Right renal cortex interstitium (tissue), 3 donors: ENCODE measurements around the gene PALM. TPM values are rescaled to one million over a fixed set of nuclear protein-coding genes. Genes with fewer than 3 reads are reported as not detected.
A peak's percentile ranks its signal among the peaks of the same experiment; 100 is the strongest.
"Not testable (repeated sequence)": the region's sequence is repeated elsewhere in the genome, so short reads cannot be mapped to it uniquely, and the experiment has no call there.

Experiments used
- DNase-seq, 3 donors: peaks; one replicate each; pipeline ENCODE4 v3.0.0-alpha.2; 2013; ENCODE audit warnings: low read depth in 3 of 3, low spot score in 2 of 3
- polyA plus RNA-seq, 3 donors: library from polyadenylated mRNA; unstranded; fragments of 120-200 nt; gene quantifications; one replicate each; pipeline ENCODE4 v1.2.1, GENCODE V29; 2013; ENCODE audit not compliant: insufficient read length in 3 of 3

PALM gene
- polyA plus RNA-seq, 3 donors: 62.7 to 78.6 (median 77.9) TPM

- no peak for DNase-seq
Measured at GRCh38 chr19:677601-678436, 30.9 kb upstream of the PALM start.

DNA sequence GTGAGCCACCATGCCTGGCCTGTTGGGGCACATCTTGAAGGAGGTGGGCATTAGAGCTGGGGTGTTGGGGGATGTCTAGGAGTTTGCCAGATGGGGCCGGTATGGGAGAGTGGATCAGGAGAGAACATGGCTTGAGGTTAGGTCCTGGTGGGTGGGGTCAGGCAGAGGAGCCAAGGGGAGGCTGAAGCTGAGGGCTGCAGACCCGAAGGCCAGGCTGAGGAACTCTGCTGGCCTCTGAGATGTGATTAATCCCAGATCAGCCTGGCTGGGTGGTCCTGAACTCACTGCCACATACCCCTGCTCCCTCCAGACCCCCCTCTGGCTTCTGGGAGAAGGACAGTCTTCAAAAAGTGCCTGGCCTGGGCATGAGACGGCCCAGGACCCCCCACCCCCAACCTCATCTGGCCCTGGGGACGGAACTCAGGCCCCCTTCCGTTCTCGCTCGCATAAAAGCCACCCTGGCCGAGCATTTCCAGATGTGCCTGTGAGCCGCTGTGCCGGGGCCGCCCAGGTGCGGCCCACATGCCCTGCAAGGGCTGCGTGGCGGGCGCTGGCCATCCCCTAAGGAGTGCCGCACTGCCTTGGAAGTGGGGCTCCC lies 29.8 kb upstream of the PALM start:
- no peak for DNase-seq

DNA sequence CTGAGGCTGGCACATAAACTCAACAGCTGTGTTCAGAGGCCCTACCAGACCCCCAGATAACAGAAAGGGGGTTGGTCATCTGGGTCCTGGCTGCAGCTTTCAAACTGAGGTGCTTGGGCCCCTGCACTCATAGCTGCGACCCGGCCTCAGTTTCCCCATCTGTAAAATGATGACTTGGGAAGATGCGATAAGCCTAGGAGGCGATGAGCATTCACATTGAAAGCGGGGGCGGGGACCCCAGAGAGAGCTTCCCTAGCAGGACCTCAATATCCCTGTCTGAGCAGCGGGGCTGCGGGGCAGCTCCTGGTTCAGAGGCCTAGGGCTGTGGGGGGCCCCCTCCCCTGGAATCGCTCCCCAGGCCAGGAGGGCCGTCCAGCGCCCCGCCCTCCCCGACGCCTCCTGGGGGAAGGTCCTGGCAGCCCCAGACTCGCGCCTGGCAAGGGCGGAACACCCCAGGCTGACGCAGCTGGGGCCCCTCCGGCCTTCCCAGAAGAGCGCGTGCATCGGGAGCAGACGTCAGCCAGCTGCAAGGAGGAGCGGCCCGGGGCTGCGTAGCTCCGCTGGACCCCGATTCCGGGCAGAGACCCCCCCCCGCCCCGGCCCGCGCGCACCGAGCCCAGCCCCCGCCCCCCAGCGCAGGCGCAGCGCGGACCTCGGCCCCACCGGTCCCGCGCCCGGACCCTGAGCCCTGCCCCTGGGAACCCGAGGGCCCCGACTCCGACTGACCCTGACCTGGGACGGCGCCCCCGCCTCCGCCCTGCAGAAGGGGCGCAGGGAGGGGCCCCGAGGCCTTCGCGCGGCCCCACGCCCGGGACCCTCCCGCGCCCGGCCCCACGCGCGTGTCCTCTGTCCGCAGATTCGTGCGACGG lies 29.1 kb upstream of the PALM start:
- no peak for DNase-seq

- peak; percentile 80 to 91 (median 89) for DNase-seq
Measured at GRCh38 chr19:680287-681028, 28.3 kb upstream of the PALM start.

DNA sequence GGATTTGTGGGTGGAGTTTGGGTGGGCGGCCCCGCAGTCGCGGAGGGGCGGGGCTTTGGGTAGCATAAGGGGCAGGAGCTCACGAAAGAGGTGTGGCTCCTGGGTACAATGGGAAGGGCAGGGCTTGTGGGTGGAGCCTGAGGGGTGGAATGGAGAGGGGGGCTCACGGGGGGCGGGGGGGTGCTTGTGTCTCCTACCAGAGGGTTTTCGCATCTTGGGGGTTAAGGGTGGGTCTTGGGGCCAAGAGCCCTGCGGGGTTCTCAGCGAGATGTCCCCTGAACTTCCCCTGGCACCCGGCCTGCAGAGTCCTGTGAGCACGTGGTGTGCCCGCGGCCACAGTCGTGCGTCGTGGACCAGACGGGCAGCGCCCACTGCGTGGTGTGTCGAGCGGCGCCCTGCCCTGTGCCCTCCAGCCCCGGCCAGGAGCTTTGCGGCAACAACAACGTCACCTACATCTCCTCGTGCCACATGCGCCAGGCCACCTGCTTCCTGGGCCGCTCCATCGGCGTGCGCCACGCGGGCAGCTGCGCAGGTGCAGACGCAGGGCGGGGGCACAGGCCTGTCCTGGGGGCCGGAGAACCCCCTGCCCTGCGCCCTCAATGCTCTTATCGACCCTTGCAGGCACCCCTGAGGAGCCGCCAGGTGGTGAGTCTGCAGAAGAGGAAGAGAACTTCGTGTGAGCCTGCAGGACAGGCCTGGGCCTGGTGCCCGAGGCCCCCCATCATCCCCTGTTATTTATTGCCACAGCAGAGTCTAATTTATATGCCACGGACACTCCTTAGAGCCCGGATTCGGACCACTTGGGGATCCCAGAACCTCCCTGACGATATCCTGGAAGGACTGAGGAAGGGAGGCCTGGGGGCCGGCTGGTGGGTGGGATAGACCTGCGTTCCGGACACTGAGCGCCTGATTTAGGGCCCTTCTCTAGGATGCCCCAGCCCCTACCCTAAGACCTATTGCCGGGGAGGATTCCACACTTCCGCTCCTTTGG lies 27.4 kb upstream of the PALM start:
- no peak for DNase-seq

- DNase-seq: no peak
Measured at GRCh38 chr19:682678-683320, 25.9 kb upstream of the PALM start.

- DNase-seq: no peak
Measured at GRCh38 chr19:685454-685931, 23.2 kb upstream of the PALM start.

DNA sequence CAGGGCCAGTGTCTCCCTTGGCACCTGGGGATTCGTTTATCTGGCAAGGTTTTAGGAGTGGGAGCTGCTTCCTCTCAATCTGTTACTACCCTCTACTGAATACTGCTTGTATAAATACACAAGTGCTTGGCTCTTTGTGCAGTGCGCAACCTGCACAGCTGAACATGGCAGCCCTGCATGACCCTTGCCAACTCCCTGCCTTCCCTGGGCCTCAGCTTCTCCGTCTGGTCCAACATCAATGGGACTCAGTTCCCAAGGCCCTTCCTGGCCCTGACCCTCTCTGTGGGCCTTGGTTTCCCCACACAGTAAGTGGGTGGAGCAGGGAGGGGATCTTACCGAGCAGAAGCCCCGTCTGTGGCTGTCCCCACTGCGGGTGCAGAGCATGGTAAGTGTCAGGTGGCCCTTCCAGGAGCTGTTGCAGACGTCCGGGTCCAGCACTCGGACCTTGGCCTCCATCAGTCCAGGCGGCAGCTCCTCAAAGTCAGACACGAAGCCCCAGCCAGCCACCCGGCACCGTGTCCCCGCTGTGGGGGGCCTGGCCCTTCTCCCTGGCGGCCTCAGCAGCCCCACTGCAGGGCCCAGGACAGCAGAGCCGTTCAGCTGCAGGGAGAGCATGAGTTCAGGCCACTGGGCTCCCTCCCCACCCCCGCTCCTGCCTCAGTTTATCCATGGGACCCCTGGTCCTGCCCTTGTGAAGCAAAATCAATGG lies 22.0 kb upstream of the PALM start:
- DNase-seq: no peak

DNA sequence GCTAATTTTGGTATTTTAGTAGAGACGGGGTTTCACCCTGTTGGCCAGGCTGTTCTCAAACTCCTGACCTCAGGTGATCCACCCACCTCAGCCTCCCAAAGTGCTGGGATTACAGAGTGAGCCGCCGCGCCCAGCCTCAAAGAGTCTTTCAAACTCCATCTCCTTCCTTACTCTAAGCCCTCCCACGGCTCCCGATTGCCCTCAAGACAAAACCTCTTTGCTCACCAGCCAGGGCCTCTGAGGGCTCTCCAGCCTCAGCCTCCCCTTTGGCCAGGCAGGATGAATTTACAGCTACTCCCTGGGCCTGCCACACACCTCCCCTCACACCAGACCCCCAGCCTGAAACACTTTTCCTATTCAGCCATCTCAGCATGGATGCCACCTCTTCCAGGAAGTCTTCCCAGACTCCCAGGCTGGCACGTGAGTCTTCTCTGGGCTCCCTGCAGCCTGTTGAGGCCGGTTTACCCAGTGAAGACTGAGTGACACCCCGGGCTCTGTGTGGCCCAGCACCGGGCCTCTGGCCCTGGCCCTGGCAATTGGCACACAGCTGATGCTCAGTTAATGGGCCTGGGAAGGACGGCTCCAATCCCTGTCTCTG lies 21.1 kb upstream of the PALM start:
- DNase-seq: no peak

GRCh38 chr19:688214-688613 lies 20.5 kb upstream of the PALM start:
- no peak for DNase-seq

DNA sequence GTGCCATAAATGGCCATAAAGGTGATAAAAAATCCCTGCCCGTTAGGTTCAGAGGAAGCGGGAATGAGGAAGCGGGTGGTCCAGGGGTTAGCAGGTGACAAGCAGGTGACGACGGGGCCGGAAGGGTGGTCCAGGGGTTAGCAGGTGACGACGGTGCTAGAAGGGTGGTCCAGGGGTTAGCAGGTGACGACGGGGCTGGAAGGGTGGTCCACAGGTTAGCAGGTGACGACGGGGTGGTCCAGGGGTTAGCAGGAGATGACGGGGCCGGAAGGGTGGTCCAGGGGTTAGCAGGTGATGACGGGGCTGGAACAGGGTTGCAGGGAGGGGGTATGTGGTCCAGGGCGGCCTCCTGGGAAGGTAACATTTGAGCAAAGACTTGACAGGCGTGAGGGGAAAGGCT lies 19.7 kb upstream of the PALM start:
- DNase-seq: no peak

DNA sequence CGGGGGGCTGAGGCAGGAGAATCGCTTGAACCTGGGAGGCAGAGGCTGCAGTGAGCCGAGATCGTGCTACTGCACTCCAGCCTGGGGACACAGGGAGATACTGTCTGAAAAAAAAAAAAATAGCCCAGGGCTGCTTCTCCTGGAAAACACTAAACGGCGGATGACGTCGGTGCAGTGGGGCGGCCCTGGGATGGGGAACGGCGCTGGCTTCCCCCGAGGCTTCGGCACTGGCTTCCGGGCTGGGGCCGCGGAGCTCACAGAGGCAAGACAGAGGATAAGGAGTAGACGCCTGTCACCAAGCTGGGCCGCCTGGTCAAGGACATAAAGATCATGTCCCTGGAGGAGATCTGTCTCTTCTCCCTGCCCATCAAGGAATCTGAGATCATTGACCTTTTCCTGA lies 18.5 kb upstream of the PALM start:
- DNase-seq: no peak

- DNase-seq: no peak
Measured at GRCh38 chr19:694481-695351, 14.0 kb upstream of the PALM start.

GRCh38 chr19:695352-695949 lies 13.3 kb upstream of the PALM start, which contains the start of gene PRSS57:
TSS of gene PRSS57 (minus strand) at chr19:695452. CDS start at chr19:695430, 22 bp downstream.
- no peak for DNase-seq

DNA sequence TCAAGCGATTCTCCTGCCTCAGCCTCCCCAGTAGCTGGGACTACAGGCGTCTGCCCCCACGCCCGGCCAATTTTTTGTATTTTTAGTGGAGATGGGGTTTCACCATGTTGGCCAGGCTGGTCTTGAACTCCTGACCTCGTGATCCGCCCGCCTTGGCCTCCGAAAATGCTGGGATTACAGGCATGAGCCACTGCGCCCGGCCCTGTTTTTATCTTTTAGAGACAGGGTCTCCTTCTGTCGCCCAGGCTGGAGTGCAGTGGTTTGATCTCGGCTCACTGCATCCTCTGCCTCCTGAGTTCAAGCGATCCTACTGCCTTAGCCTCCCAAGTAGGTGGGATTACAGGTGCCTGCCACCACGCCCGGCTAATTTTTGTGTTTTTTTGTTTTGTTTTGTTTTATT lies 10.2 kb upstream of the PALM start:
- DNase-seq: not testable (repeated sequence)

- not testable (repeated sequence) for DNase-seq
Measured at GRCh38 chr19:699885-700284, 8.8 kb upstream of the PALM start.
